T-helper 1 cell treated with Interleukin-12 subunit alpha and Interleukin-12 subunit beta and Interleukin-4 antibody, amounts not matched to agents 30 ng/mL and 1 ng/mL, for 36 hours (primary cell): ENCODE results near the gene LEMD1. TPM values are rescaled to one million over a fixed set of nuclear protein-coding genes. Genes with fewer than 3 reads are reported as not detected.
"Not testable (repeated sequence)": the region's sequence is repeated elsewhere in the genome, so short reads cannot be mapped to it uniquely, and the experiment has no call there.

Source experiments
- intact Hi-C: fragments of 100-400 bp; cut with micrococcal nuclease; formaldehyde crosslinking; loops from one replicate; pipeline ENCODE4 v1.15.1; 2024
- total RNA-seq: library from RNA; stranded (reverse); gene quantifications from 2 replicates; pipeline ENCODE4 v1.2.3, GENCODE V29; 2022

Gene LEMD1
- total RNA-seq, 1 donor from 2014 or later = 1.7 TPM

GRCh38 chr1:205432116-205432515 is 10.3 kb upstream of the LEMD1 start:
- intact Hi-C loops = no loop called here

- intact Hi-C loops = loop anchor here (1.0 to 2.0 kb wide), 4 partner anchors 24 to 76 kb away; no protein-coding TSS in a partner anchor
Observed at GRCh38 chr1:205430696-205431305, 8.9 kb upstream of the LEMD1 start.

GRCh38 chr1:205429762-205430695 is 8.2 kb upstream of the LEMD1 start:
- intact Hi-C loops = loop anchor here (1.0 to 2.0 kb wide), 4 partner anchors 25 to 75 kb away; no protein-coding TSS in a partner anchor

- intact Hi-C loops = no loop called here
Observed at GRCh38 chr1:205424901-205425600, 3.2 kb upstream of the LEMD1 start.

GRCh38 chr1:205423814-205424399 is 2.1 kb upstream of the LEMD1 start:
- intact Hi-C loops = no loop called here

GRCh38 chr1:205422993-205423642 is 1.3 kb upstream of the LEMD1 start:
- intact Hi-C loops = no loop called here

GRCh38 chr1:205420938-205421337 is 918 bp downstream of the LEMD1 start:
- intact Hi-C loops = no loop called here

- intact Hi-C loops = no loop called here
Observed at GRCh38 chr1:205417870-205418635, 3.8 kb downstream of the LEMD1 start.

- intact Hi-C loops = no loop called here
Observed at GRCh38 chr1:205416322-205416721, 5.5 kb downstream of the LEMD1 start.

GRCh38 chr1:205410581-205411298 is 11.1 kb downstream of the LEMD1 start:
- intact Hi-C loops = no loop called here

- intact Hi-C loops = no loop called here
Observed at GRCh38 chr1:205407970-205408369, 13.9 kb downstream of the LEMD1 start.

GRCh38 chr1:205406252-205406651 is 15.6 kb downstream of the LEMD1 start:
- intact Hi-C loops = not testable (repeated sequence)

GRCh38 chr1:205404484-205404883 is 17.4 kb downstream of the LEMD1 start:
- intact Hi-C loops = not testable (repeated sequence)

GRCh38 chr1:205398586-205398985 is 23.3 kb downstream of the LEMD1 start:
- intact Hi-C loops = no loop called here

GRCh38 chr1:205396967-205397616 is 24.8 kb downstream of the LEMD1 start:
- intact Hi-C loops = loop anchor here (1.0 kb wide), 4 partner anchors 33 to 127 kb away; no protein-coding TSS in a partner anchor

- intact Hi-C loops = no loop called here
Observed at GRCh38 chr1:205395616-205396015, 26.2 kb downstream of the LEMD1 start.

- intact Hi-C loops = no loop called here
Observed at GRCh38 chr1:205392650-205393049, 29.2 kb downstream of the LEMD1 start.

GRCh38 chr1:205391386-205391785 is 30.5 kb downstream of the LEMD1 start:
- intact Hi-C loops = no loop called here

GRCh38 chr1:205387845-205388244 is 34.0 kb downstream of the LEMD1 start:
- intact Hi-C loops = no loop called here
